ENCODE measurements around the gene DRAXIN.

DNA sequence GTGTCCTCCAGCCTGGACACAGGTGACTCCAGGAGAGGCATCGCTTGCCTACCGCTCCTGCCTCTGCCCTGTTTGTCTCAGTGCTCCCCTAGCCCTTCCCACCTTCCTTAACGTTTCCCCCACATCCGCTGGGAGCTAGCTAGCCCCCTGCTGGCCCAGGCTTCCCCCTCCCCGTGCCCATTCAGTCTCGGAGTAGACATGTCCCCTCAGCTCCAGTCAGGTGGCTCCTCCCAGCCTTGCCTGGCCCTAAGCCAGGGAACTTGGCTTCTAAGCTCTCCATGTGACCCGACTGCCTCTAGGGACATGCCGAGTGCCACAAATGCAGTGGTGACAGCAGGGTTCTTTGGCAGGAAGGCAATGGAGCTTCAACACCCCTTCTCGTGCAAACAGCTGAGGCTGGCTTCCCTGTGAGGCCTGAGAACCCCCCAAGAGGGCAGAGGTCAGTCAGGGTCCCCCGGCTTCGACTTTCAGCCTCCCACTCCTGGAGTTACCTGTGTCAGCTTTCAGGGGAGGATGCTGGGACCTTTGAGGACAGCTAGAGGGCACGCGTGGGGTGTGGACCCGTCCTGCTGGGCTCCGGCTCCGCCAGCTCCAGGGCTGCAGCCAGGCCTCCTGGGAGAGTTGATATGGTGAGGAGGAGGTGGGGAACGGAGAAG lies 16.2 kb downstream of the DRAXIN start:
- TF ChIP-seq GATA2 (IDR thresholded peaks at IDR 0.05; ENCODE audit: low read depth, low read length) (no peak), GATA3 (IDR thresholded peaks at IDR 0.05; ENCODE audit: low read depth, low read length) (no peak)

Measured in SH-SY5Y (cell line).